ENCODE measurements around the gene ISOC2.

ISOC2 gene

GRCh38 chr19:55503157-55503501, 41.7 kb upstream of the ISOC2 start:
- DNase-seq (ENCODE audit: extremely low spot score): no peak

GRCh38 chr19:55502197-55502952, 40.9 kb upstream of the ISOC2 start:
- TF ChIP-seq BHLHE40 (IDR thresholded peaks at IDR 0.05; ENCODE audit: borderline replicate concordance): no peak
- TF ChIP-seq CTBP1 (IDR thresholded peaks at IDR 0.05; ENCODE audit: borderline replicate concordance): no peak
- no peak for TF ChIP-seq ZNF384 (IDR thresholded peaks at IDR 0.05)
- no peak for TF ChIP-seq ARNT (IDR thresholded peaks at IDR 0.05)
- TF ChIP-seq ELF4 (IDR thresholded peaks at IDR 0.05): no peak
- TF ChIP-seq HDGF (IDR thresholded peaks at IDR 0.05; ENCODE audit: borderline replicate concordance): no peak
- no peak for TF ChIP-seq FOXK2 (IDR thresholded peaks at IDR 0.05)
- no peak for TF ChIP-seq TARDBP (IDR thresholded peaks at IDR 0.05)
- TF ChIP-seq SP1 (IDR thresholded peaks at IDR 0.05): no peak
- no peak for TF ChIP-seq FOXM1 (IDR thresholded peaks at IDR 0.05; ENCODE audit: borderline replicate concordance)
- no peak for TF ChIP-seq SUZ12 (IDR thresholded peaks at IDR 0.05)
- TF ChIP-seq NFRKB (IDR thresholded peaks at IDR 0.05): no peak
- TF ChIP-seq LEF1 (IDR thresholded peaks at IDR 0.05; ENCODE audit: borderline replicate concordance): no peak
- TF ChIP-seq FOXA1 (IDR thresholded peaks at IDR 0.05): no peak
- no peak for TF ChIP-seq L3MBTL2 (conservative IDR thresholded peaks at IDR 0.05)
- no peak for TF ChIP-seq PKNOX1 (IDR thresholded peaks at IDR 0.05)
- CTCF ChIA-PET: interaction anchor here (1.6 kb wide), 1 partner anchor 35 kb away, joined by 3 read pairs; no protein-coding TSS in a partner anchor
- POLR2A ChIA-PET: interaction anchor here (1.1 to 1.6 kb wide), 2 partner anchors 16 to 26 kb away, joined by 5 to 7 read pairs; partner anchors contain the start of gene ZNF628
- DNase-seq (ENCODE audit: extremely low spot score): no peak

More at GRCh38 chr19:55503157-55503501, 41.7 kb upstream of the ISOC2 start:
- CTCF ChIA-PET: interaction anchor here (0.8 to 1.9 kb wide), 2 partner anchors 36 to 62 kb away, joined by 3 to 24 read pairs; no protein-coding TSS in a partner anchor
- no peak for TF ChIP-seq FOXK2 (IDR thresholded peaks at IDR 0.05)
- TF ChIP-seq SP1 (IDR thresholded peaks at IDR 0.05): no peak
- TF ChIP-seq PKNOX1 (IDR thresholded peaks at IDR 0.05): no peak
- no peak for TF ChIP-seq LEF1 (IDR thresholded peaks at IDR 0.05; ENCODE audit: borderline replicate concordance)
- TF ChIP-seq ZNF384 (IDR thresholded peaks at IDR 0.05): no peak
- no peak for TF ChIP-seq ARNT (IDR thresholded peaks at IDR 0.05)
- TF ChIP-seq FOXM1 (IDR thresholded peaks at IDR 0.05; ENCODE audit: borderline replicate concordance): no peak
- no peak for TF ChIP-seq NFRKB (IDR thresholded peaks at IDR 0.05)
- no peak for TF ChIP-seq TARDBP (IDR thresholded peaks at IDR 0.05)
- TF ChIP-seq BHLHE40 (IDR thresholded peaks at IDR 0.05; ENCODE audit: borderline replicate concordance): no peak
- TF ChIP-seq ELF4 (IDR thresholded peaks at IDR 0.05): no peak
- no peak for TF ChIP-seq HDGF (IDR thresholded peaks at IDR 0.05; ENCODE audit: borderline replicate concordance)
- no peak for TF ChIP-seq FOXA1 (IDR thresholded peaks at IDR 0.05)
- no peak for TF ChIP-seq CTBP1 (IDR thresholded peaks at IDR 0.05; ENCODE audit: borderline replicate concordance)
- TF ChIP-seq L3MBTL2 (conservative IDR thresholded peaks at IDR 0.05): no peak
- TF ChIP-seq SUZ12 (IDR thresholded peaks at IDR 0.05): no peak
- POLR2A ChIA-PET: interaction anchor here (1.0 kb wide), 1 partner anchor 41 kb away, joined by 3 read pairs; the partner anchor contains the start of gene ISOC2

DNA sequence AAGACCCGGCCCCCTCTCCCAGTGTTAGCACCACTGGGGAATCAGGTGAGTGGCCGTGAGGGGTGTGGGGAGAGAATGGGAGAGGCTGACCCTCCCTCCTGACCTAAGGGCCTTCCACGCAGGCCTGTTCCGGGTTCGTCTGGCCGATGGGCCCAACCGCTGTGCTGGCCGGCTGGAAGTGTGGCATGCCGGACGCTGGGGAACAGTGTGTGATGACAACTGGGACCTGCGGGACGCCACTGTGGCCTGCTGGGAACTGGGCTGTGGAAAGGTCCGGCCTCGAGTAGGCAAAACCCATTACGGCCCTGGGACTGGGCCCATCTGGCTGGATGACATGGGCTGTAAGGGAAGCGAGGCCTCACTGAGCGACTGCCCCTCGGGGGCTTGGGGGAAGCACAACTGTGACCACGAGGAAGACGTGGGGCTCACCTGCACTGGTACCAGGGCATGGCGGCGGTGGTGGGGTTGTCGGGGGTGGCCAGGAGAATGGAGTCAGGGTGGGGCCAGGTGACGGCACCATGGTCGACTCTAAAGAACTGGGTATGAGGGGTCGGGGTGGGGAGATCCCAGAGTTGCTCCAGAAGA, 39.0 kb upstream of the ISOC2 start:
- ChIA-PET POLR2A (interaction anchor here (1.6 kb wide), 1 partner anchor 24 kb away, joined by 7 read pairs; the partner anchor contains the start of gene ZNF628), CTCF (interaction anchor here (1.3 kb wide), 1 partner anchor 354 kb away, joined by 3 read pairs; no protein-coding TSS in a partner anchor)
- no peak for DNase-seq (ENCODE audit: extremely low spot score)
- no peak for TF ChIP-seq FOXK2 (IDR thresholded peaks at IDR 0.05)
- TF ChIP-seq FOXA1 (IDR thresholded peaks at IDR 0.05): no peak
- TF ChIP-seq SP1 (IDR thresholded peaks at IDR 0.05): no peak
- no peak for TF ChIP-seq PKNOX1 (IDR thresholded peaks at IDR 0.05)
- no peak for TF ChIP-seq BHLHE40 (IDR thresholded peaks at IDR 0.05; ENCODE audit: borderline replicate concordance)
- TF ChIP-seq ARNT (IDR thresholded peaks at IDR 0.05): no peak
- no peak for TF ChIP-seq CTBP1 (IDR thresholded peaks at IDR 0.05; ENCODE audit: borderline replicate concordance)
- TF ChIP-seq FOXM1 (IDR thresholded peaks at IDR 0.05; ENCODE audit: borderline replicate concordance): no peak
- no peak for TF ChIP-seq SUZ12 (IDR thresholded peaks at IDR 0.05)
- TF ChIP-seq LEF1 (IDR thresholded peaks at IDR 0.05; ENCODE audit: borderline replicate concordance): no peak
- TF ChIP-seq ZNF384 (IDR thresholded peaks at IDR 0.05): no peak
- no peak for TF ChIP-seq L3MBTL2 (conservative IDR thresholded peaks at IDR 0.05)
- no peak for TF ChIP-seq NFRKB (IDR thresholded peaks at IDR 0.05)
- no peak for TF ChIP-seq ELF4 (IDR thresholded peaks at IDR 0.05)
- TF ChIP-seq HDGF (IDR thresholded peaks at IDR 0.05; ENCODE audit: borderline replicate concordance): no peak
- TF ChIP-seq TARDBP (IDR thresholded peaks at IDR 0.05): no peak

DNA sequence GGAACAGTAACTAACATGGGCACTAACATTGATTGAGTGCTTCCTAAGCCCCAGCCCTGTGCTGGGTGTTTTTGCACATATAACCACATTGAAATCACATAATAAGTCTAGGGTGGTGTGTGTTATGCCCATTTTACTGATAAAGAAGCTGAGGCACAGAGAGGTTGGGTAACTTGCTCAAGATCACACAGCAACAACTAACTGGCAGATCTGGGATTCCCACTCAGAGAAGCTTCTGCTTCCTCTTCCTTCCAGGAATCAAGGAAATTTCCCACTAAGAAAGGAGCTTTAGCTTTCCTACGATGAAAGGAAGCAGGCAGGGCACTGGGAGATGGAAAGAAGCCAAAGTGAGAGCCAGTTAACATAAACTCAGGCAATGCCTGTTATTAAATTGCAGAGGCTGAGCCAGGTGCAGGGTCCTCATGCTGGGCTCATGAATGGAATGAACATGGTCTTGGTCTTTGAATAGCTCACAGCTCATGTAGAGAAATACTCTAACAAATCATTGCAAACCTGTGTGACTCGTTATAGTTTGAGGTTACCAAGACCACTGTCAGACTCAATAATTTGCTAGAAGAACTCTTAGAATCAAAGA, 36.9 kb upstream of the ISOC2 start:
- CTCF ChIA-PET: no interaction called here
- DNase-seq (ENCODE audit: extremely low spot score): no peak
- TF ChIP-seq L3MBTL2 (conservative IDR thresholded peaks at IDR 0.05) (no peak), BHLHE40 (IDR thresholded peaks at IDR 0.05; ENCODE audit: borderline replicate concordance) (no peak), FOXA1 (IDR thresholded peaks at IDR 0.05) (no peak), LEF1 (IDR thresholded peaks at IDR 0.05; ENCODE audit: borderline replicate concordance) (no peak), CTBP1 (IDR thresholded peaks at IDR 0.05; ENCODE audit: borderline replicate concordance) (no peak), PKNOX1 (IDR thresholded peaks at IDR 0.05) (no peak), HDGF (IDR thresholded peaks at IDR 0.05; ENCODE audit: borderline replicate concordance) (no peak), TARDBP (IDR thresholded peaks at IDR 0.05) (no peak), FOXK2 (IDR thresholded peaks at IDR 0.05) (no peak)
- POLR2A ChIA-PET: interaction anchor here (0.7 kb wide), 1 partner anchor 13 kb away, joined by 3 read pairs; the partner anchor contains the start of gene NAT14
